Thymus (tissue), 11 donors: ENCODE results near the gene UBE3C. TPM values are rescaled to one million over a fixed set of nuclear protein-coding genes. Genes with fewer than 3 reads are reported as not detected.

Experiments
- DNase-seq, 9 donors: peaks; one replicate each; pipeline ENCODE4 v3.0.0-alpha.2; 2013; ENCODE audit warnings: low spot score in 9 of 9, low read depth in 6 of 9, missing footprints in 1 of 9
- H3K27ac ChIP-seq, 2 donors: one replicate each; pipeline ENCODE4 v1.5.1; 2013; ENCODE audit warnings: control low read depth in 1 of 2, low read depth in 1 of 2, low read length in 1 of 2, mild to moderate bottlenecking in 1 of 2, moderate library complexity in 1 of 2
- H3K27me3 ChIP-seq, 2 donors: one replicate each; pipeline ENCODE4 v1.5.1; 2013; ENCODE audit warnings: low read length in 1 of 2; ENCODE audit not compliant: control insufficient read depth in 2 of 2, insufficient read depth in 1 of 2
- H3K36me3 ChIP-seq, 2 donors: one replicate each; pipeline ENCODE4 v1.5.1; 2013; ENCODE audit warnings: low read length in 1 of 2, mild to moderate bottlenecking in 1 of 2, moderate library complexity in 1 of 2; ENCODE audit not compliant: control insufficient read depth in 2 of 2, insufficient read depth in 2 of 2
- H3K4me1 ChIP-seq, 2 donors: one replicate each; pipeline ENCODE4 v1.5.1; 2013; ENCODE audit warnings: low read length in 2 of 2; ENCODE audit not compliant: control insufficient read depth in 2 of 2, insufficient read depth in 2 of 2
- H3K4me3 ChIP-seq, 2 donors: one replicate each; pipeline ENCODE4 v1.5.1; 2013; ENCODE audit warnings: low read length in 2 of 2, control low read depth in 1 of 2, mild to moderate bottlenecking in 1 of 2
- H3K9me3 ChIP-seq, 2 donors: one replicate each; pipeline ENCODE4 v1.5.1; 2013; ENCODE audit warnings: low read length in 1 of 2, mild to moderate bottlenecking in 1 of 2; ENCODE audit not compliant: control insufficient read depth in 2 of 2, insufficient read depth in 1 of 2
- WGBS: extraction: QIAGEN DNeasy Blood & Tissue Kit; methylation state at CpG from one replicate; pipeline ENCODE4 v1.1.7; 2013; 5-methylcytosine and 5-hydroxymethylcytosine counted together
- polyA plus RNA-seq: library from polyadenylated mRNA; stranded (reverse); fragments of 200-250 nt; gene quantifications from one replicate; pipeline ENCODE4 v1.2.3, GENCODE V29; 2013
- total RNA-seq: library from RNA; stranded (reverse); fragments of 120-200 nt; gene quantifications from one replicate; pipeline ENCODE4 v1.2.4, GENCODE V29; 2013
- donor health status: healthy.

UBE3C gene
- total and polyA plus RNA-seq, 2 donors, result 19.6 to 25.6 TPM

DNA sequence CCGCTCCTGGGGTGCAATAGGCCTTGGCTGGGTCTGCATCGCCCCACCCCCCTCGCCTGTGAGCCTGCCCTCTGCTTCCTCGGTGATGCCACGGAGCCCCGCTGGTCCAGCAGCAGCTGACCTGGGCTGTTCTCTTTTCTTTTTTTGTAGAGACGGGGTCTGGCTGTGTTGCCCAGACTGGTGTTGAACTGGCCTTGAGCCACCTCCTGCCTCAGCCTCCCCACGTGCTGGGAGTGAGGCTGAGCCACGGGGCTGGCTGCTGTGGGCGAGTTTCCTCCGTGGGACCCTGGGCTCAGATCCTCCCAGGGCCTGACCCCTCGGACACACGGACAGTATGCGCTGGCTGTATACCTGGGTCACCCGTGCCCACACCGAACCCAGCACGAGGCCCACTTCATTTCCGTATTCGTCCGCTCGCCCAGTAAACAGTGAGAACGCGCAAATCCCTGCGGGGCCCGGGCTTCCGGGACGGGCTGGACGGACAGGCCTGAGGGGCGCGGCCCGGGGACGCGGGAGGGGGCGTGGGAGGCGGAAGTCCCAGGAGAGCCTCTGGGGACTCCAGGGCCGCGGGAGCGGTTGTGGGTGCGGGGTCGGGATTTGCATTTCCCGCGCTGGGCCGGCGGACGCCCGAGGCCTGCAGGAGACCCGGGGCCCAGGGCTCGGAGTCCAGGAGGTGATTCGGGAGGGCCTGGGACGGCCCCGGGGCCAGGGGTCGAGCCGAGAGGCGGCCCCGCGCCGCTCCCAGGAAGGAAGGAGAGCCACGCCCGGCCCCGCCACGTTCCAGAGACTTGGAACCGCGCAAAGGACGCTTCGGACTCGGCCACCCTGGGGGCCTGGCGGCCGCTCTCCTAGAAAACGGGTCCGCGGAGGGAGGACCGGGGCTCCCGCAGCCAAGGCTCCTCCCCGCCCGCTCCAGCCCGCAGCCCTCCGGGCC lies 140.3 kb downstream of the UBE3C start:
- Histone ChIP-seq H3K4me3 (peak overlapping the region; percentile 24 to 34), H3K27ac (no peak overlapping the region), H3K4me1 (peaks cover 0 to 8% of the 10 kb centered on the region in 2 donors), H3K9me3 (peaks cover 0 to 3% of the 10 kb centered on the region in 2 donors), H3K27me3 (peaks cover 18 to 46% of the 10 kb centered on the region in 2 donors), H3K36me3 (no peaks in the 10 kb centered on the region)
- 35% methylated on average over 77 of the region's 77 CpGs for WGBS
- no peak for DNase-seq

DNA sequence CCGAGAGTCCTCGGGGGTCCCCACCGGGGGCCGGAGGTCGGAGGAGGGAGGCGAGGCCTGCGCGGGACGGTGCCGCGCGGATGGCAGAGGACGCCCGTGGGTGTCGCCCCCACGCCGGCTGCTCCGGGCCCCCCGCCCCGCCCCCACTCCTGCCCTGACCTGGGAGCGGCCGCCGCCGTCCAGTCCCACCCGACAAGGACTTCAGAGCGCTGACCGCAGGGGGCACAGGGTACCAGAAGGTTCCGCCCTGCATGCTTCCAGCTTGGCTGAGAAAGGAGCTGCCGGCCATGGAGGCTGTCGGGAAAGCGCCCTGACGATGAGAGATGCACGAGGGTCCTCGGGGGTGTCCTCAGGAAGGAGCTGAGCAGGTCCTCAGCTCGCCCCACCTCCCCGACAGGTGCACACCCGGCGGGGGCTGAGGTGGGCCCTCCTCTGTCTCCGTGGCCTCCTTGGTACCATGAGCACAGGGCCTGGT lies 141.1 kb downstream of the UBE3C start:
- no peak overlapping the region for H3K27ac ChIP-seq
- peak overlapping the region; percentile 24 to 34 for H3K4me3 ChIP-seq
- peaks cover 18 to 46% of the 10 kb centered on the region in 2 donors for H3K27me3 ChIP-seq
- H3K4me1 ChIP-seq, result peaks cover 0 to 8% of the 10 kb centered on the region in 2 donors
- no peaks in the 10 kb centered on the region for H3K36me3 ChIP-seq
- 33% methylated on average over 39 of the region's 39 CpGs for WGBS
- peaks cover 0 to 11% of the 10 kb centered on the region in 2 donors for H3K9me3 ChIP-seq
- no peak for DNase-seq

- peaks cover 0 to 15% of the 10 kb centered on the region in 2 donors for H3K9me3 ChIP-seq
- H3K36me3 ChIP-seq, result no peaks in the 10 kb centered on the region
- H3K4me1 ChIP-seq, result peaks cover 0 to 8% of the 10 kb centered on the region in 2 donors
- no peak for DNase-seq
- 97% methylated on average over 24 of the region's 24 CpGs for WGBS
- H3K27ac ChIP-seq, result no peak overlapping the region
- H3K27me3 ChIP-seq, result peaks cover 18 to 46% of the 10 kb centered on the region in 2 donors
- no peak overlapping the region for H3K4me3 ChIP-seq
Measured at GRCh38 chr7:157280216-157280841, 141.6 kb downstream of the UBE3C start.

DNA sequence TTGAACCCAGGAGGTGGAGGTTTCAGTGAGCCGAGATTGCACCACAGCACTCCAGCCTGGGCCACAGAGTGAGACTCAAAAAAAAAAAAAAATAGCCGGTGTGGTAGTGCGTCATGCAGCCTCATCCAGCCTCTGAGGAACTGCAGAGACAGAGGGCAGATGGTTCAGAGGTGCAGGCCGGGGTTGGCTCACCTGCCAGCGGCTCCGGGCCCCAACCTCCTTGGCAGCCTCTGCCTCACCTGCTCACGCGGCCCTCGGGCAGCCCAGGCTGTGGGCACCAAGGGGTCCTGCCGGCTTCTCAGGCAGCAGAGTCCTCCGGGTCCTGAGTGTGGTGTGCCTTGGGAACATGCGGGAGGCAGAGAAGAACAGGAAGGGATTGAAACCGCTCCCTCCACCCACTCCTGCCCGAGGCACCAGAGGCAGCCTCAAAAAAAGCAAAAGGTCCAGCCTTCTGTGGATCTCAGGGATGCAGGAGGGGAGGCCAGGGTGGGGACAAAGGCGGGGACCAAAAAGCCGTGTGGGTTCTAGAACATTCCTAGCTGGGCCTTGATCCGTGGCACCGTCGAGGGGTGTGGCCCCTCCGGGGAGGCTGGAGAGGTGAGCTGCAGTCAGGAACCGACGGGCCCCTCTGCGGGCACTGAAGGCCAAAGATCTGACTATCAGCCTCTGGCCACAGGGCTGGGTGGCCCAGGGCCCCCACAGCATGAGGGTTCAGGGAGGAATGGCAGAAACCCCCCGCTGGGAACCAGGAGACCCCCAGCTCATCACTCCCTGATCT lies 142.7 kb downstream of the UBE3C start:
- peaks cover 18 to 46% of the 10 kb centered on the region in 2 donors for H3K27me3 ChIP-seq
- H3K27ac ChIP-seq, result no peak overlapping the region
- no peak overlapping the region for H3K4me3 ChIP-seq
- no peak for DNase-seq
- H3K36me3 ChIP-seq, result no peaks in the 10 kb centered on the region
- WGBS, result 97% methylated on average over 24 of the region's 24 CpGs
- H3K4me1 ChIP-seq, result peaks cover 0 to 5% of the 10 kb centered on the region in 2 donors
- H3K9me3 ChIP-seq, result peaks cover 0 to 15% of the 10 kb centered on the region in 2 donors

DNA sequence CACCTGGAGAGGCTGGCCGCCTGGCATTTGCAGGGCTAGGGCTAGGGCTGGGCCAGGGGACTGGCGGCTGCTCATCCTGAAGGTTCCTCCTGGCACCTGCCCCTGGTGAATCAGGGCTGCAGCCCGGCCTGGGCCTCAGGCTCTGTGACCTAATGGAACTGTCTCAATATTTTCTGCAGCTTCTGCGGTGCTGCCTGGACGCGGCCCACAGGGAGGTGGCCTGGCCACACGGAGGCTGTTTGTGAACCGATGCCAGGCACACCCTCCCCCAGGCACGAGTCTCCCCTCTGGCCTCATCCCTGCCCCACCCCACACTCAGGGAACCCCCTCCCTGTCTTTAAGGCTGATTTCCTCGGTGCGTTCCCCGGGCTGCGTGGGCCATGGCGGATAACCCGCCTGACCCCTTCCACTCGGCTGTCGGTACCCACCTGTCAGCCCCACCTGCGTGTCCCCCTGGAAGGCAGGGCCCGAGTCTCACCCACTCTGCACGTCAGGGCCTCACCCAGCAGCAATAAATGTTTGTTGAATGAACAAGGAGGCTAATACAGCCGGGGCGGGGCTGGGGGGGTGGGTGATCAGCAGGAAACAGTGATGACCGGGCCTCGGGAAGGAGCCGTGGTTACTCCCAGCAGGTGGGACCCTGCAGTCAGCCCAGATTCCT lies 143.5 kb downstream of the UBE3C start:
- no peak overlapping the region for H3K27ac ChIP-seq
- no peak overlapping the region for H3K4me3 ChIP-seq
- 96% methylated on average over 25 of the region's 25 CpGs for WGBS
- H3K9me3 ChIP-seq, result peaks cover 0 to 15% of the 10 kb centered on the region in 2 donors
- peaks cover 18 to 40% of the 10 kb centered on the region in 2 donors for H3K27me3 ChIP-seq
- H3K4me1 ChIP-seq, result no peaks in the 10 kb centered on the region
- DNase-seq, result no peak
- H3K36me3 ChIP-seq, result no peaks in the 10 kb centered on the region

DNA sequence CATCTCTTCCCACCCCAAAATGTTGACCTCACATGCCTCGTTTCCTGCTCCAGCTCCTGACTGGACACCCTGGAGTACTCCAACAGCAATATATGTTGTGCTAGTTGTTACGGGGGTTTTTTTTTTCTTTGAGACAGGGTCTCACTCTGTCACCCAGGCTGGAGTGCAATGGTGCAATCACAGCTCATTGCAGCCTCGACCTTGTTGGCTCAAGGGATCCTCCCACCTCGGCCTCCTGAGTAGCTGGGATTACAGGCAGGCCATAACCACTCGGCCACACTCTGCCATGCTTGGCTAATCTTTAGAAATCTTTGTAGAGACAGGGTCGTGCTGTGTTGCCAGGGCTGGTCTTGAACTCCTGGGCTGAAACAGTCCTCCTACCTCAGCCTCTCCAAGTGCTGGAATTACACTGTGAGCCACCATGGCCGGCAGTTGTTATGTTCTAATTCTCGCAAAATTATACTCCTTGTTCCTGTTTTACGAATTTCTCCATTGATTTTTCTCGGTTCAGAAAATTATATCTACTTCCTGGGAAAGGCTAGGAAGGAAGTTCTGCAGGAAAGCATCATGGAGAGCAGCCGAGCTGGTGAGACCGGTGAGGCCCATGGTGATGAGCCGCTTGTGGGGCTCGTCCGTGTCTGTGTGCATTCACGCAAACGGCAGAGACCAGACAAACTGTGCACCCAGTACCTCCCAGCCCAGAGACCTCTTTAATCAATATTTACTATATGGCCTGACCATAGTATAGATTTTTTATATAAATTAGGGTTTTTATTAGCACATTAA lies 145.7 kb downstream of the UBE3C start:
- Histone ChIP-seq H3K9me3 (peaks cover 1 to 15% of the 10 kb centered on the region in 2 donors), H3K27me3 (peaks cover 11 to 20% of the 10 kb centered on the region in 2 donors), H3K4me3 (no peak overlapping the region), H3K27ac (no peak overlapping the region), H3K4me1 (no peaks in the 10 kb centered on the region), H3K36me3 (no peaks in the 10 kb centered on the region)
- DNase-seq, result no peak
- WGBS, result 91% methylated on average over 17 of the region's 17 CpGs

DNA sequence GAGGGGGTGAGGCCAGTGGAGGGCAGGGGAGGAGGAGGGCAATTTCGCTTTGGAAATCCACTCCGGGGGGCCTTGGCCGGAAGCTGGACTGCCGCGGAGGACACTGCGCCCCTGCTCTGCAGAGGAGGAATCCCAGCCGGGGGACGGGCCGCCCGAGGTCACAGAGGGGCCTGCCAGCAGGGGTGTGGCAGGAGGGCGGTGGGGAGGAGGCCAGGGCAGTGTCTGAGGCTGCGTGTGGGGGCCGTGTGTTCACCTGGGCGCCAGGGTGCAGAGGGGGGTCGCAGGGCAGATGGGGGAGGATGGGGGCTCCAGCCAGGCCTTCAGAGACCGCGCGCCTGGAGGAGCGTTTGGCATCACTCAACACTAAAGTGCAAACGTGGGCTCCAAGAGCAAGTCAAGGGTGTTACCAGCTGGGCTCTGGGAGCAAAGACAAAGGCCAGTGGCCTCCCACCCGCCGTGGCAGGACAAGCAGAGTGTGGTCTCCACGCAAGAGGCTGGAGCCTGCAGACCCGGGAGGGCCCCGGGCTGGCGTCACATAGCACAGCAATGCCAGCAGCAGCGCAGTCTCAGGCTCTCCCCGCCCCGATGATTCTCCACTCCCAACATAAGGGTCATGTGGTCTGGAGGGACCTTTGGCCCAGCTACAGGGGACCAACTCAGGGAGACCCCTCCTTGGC lies 152.8 kb downstream of the UBE3C start:
- H3K4me3 ChIP-seq, result no peak overlapping the region
- no peaks in the 10 kb centered on the region for H3K36me3 ChIP-seq
- H3K27me3 ChIP-seq, result no peaks in the 10 kb centered on the region
- H3K27ac ChIP-seq, result no peak overlapping the region
- WGBS, result 96% methylated on average over 29 of the region's 29 CpGs
- H3K4me1 ChIP-seq, result no peaks in the 10 kb centered on the region
- peaks cover 1 to 3% of the 10 kb centered on the region in 2 donors for H3K9me3 ChIP-seq
- DNase-seq, result no peak
